ENCODE results near the gene SCARB2.

The SCARB2 gene

DNA sequence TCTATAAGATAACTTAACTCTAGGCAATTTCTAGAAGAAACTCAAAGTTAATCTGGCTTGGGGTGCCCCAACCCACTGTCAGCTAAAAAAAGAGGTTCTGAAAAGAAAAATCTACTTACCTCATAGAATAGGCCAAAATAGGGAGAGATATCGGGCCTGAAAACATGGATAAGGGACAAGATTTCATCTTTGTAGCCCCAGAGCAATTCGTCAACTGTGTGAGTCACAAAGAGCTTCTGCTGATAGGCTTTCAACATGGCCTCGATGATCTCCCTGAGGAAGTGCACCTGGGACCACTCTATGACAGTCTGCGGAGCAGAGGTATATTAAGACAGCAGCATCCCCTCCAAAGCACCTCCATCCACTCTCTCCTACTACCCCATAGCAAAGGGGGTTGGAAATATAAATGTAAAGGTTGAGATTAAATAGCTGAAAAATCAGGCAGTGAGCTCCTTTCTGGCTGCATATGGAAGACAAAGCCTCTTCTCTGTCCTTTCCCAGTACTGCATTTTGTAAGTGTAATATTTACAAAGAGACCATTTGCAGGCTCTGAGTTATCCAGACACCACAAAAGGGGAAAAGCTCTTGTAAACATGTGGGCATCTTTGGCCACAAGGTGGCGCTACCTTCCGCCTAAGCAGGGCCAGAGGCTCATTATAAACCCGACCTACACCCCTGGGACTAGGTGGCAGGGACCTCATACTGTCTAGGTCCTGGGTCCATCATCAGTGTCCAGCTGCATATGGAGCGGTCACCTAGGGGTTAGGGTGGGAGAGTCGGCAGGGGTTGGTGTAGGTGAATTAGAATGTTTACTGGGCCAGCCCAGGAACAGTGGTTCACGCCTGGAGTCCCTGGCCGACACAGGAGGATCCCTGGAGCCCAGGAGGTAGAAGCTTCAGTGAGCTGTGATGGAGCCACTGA lies 34.0 kb downstream of the SCARB2 start:
- no peak for TF ChIP-seq POLR2AphosphoS5 (IDR thresholded peaks at IDR 0.05; ENCODE audit: low read depth, low read length)
- TF ChIP-seq SIN3A (IDR thresholded peaks at IDR 0.05; ENCODE audit: borderline replicate concordance, insufficient read depth, low read length): no peak
- TF ChIP-seq FOXP2 (optimal IDR thresholded peaks at IDR 0.05; ENCODE audit: borderline replicate concordance, extremely low read depth, extremely low read length, insufficient read depth): no peak
- TF ChIP-seq REST (IDR thresholded peaks at IDR 0.05; ENCODE audit: insufficient read depth in 1 of 2, low read depth in 2 of 2, low read length in 2 of 2): no peak
- TF ChIP-seq TAF1 (IDR thresholded peaks at IDR 0.05; ENCODE audit: borderline replicate concordance, insufficient read depth, low read length): no peak

- no peak for TF ChIP-seq TAF1 (IDR thresholded peaks at IDR 0.05; ENCODE audit: borderline replicate concordance, insufficient read depth, low read length)
- no peak for TF ChIP-seq FOXP2 (optimal IDR thresholded peaks at IDR 0.05; ENCODE audit: borderline replicate concordance, extremely low read depth, extremely low read length, insufficient read depth)
- no peak for TF ChIP-seq POLR2AphosphoS5 (IDR thresholded peaks at IDR 0.05; ENCODE audit: low read depth, low read length)
- TF ChIP-seq SIN3A (IDR thresholded peaks at IDR 0.05; ENCODE audit: borderline replicate concordance, insufficient read depth, low read length): no peak
- TF ChIP-seq REST (IDR thresholded peaks at IDR 0.05; ENCODE audit: insufficient read depth in 1 of 2, low read depth in 2 of 2, low read length in 2 of 2): no peak
Measured at GRCh38 chr4:76178296-76178695, 35.3 kb downstream of the SCARB2 start.

DNA sequence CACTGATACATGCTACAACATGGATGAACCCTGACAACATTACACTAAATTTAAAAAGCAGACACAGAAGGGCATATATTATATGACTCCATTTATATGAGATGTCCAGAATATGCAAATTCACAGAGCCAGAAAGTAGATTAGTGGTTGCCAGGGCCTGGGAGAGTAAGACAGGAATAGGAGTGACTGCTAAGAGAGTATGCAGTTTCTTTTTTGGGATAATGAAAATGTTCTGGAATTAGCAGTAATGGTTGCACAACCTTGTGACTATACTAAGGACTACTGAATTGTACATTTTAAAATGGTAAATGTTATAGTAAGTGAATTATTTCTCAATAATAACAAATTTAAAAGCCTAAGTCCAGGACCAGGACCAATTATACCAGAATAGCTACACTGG lies 35.9 kb downstream of the SCARB2 start:
- no peak for TF ChIP-seq FOXP2 (optimal IDR thresholded peaks at IDR 0.05; ENCODE audit: borderline replicate concordance, extremely low read depth, extremely low read length, insufficient read depth)
- no peak for TF ChIP-seq TAF1 (IDR thresholded peaks at IDR 0.05; ENCODE audit: borderline replicate concordance, insufficient read depth, low read length)
- no peak for TF ChIP-seq POLR2AphosphoS5 (IDR thresholded peaks at IDR 0.05; ENCODE audit: low read depth, low read length)
- TF ChIP-seq REST (IDR thresholded peaks at IDR 0.05; ENCODE audit: insufficient read depth in 1 of 2, low read depth in 2 of 2, low read length in 2 of 2): no peak

DNA sequence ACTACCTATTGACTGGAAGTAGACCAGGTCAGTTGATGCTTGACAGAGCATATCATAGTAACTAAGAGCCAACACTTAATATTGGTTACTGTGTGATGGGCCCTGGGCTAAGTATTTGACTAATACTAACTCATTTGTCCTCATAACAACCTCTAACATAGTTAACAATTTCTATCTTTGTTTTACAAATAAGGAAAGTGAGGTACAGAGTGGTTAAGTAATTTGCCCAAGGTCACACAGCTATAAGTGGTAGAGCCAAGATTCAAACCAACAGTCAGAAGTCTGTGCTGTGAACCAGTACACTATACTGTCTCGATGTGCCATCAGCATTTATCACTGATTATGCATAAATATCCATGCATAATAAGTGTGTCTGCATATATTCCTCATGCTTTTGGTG lies 38.3 kb downstream of the SCARB2 start:
- TF ChIP-seq REST (IDR thresholded peaks at IDR 0.05; ENCODE audit: insufficient read depth in 1 of 2, low read depth in 2 of 2, low read length in 2 of 2) (no peak), POLR2AphosphoS5 (IDR thresholded peaks at IDR 0.05; ENCODE audit: low read depth, low read length) (no peak), SIN3A (IDR thresholded peaks at IDR 0.05; ENCODE audit: borderline replicate concordance, insufficient read depth, low read length) (no peak), FOXP2 (optimal IDR thresholded peaks at IDR 0.05; ENCODE audit: borderline replicate concordance, extremely low read depth, extremely low read length, insufficient read depth) (no peak)

Data from PFSK-1 (cell line).